ENCODE data around the gene HRAS. TPM values are rescaled to one million over a fixed set of nuclear protein-coding genes. Genes with fewer than 3 reads are reported as not detected.

Gene HRAS
- total and polyA plus RNA-seq, 2 donors (not counting 1 experiment from before 2014, with no cell fraction given), result 63.5 to 86.0 TPM

- Mint-ChIP-seq H3K9me3 (ENCODE audit: insufficient read depth) (no peaks in the 10 kb centered on the region), H3K4me3 (no peak overlapping the region), H3K27me3 (no peaks in the 10 kb centered on the region), H3K27ac (no peak overlapping the region), H3K4me1 (peaks cover 3% of the 10 kb centered on the region)
- Histone ChIP-seq H3K9ac (ENCODE audit: low read length) (no peak overlapping the region), H4K20me1 (ENCODE audit: control insufficient read depth, insufficient read depth, low read length, poor library complexity, severe bottlenecking) (peaks cover 36% of the 10 kb centered on the region), H3K27ac (ENCODE audit: low read length in 2 of 2) (no peak overlapping the region), H2AFZ (ENCODE audit: insufficient read depth, low read depth, low read length, poor library complexity, severe bottlenecking) (no peak overlapping the region), H3K4me1 (ENCODE audit: control insufficient read depth in 2 of 2, insufficient read depth in 2 of 2, low read length in 2 of 2) (peaks cover 9 to 20% of the 10 kb centered on the region in 2 donors), H3K4me2 (replicated peaks; ENCODE audit: low read depth, low read length, poor library complexity, severe bottlenecking) (no peak overlapping the region), H3K4me3 (ENCODE audit: control extremely low read depth in 1 of 5, extremely low read depth in 1 of 5, insufficient read depth in 1 of 5, low read depth in 2 of 5, low read length in 4 of 5) (no peak overlapping the region), H3K27me3 (replicated peaks in 1 of 4; ENCODE audit: control extremely low read depth in 1 of 4, control insufficient read depth in 3 of 4, insufficient read depth in 4 of 4, low read length in 3 of 4) (no peaks in the 10 kb centered on the region), H3K79me2 (ENCODE audit: control insufficient read depth, insufficient read depth, low read length) (peaks cover 14% of the 10 kb centered on the region), H3K36me3 (replicated peaks in 1 of 2; ENCODE audit: control extremely low read depth in 1 of 2, control insufficient read depth in 1 of 2, extremely low read depth in 1 of 2, insufficient read depth in 2 of 2, low read length in 1 of 2) (peaks cover 0 to 25% of the 10 kb centered on the region in 2 experiments), H3K9me3 (ENCODE audit: control extremely low read depth in 1 of 3, control insufficient read depth in 2 of 3, insufficient read depth in 1 of 3, low read length in 2 of 3) (no peaks in the 10 kb centered on the region)
- ATAC-seq (ENCODE audit: low read depth) (no peak), DNase-seq (peak; percentile 28)
- intact Hi-C loops (cut with micrococcal nuclease), result no loop called here
- 94% methylated on average over 13 of the region's 18 CpGs for WGBS (ENCODE audit: insufficient coverage)
- CTCF ChIA-PET, result no interaction called here
- TF ChIP-seq CTCF (IDR thresholded peaks at IDR 0.05) (no peak), EZH2 (IDR thresholded peaks at IDR 0.05; ENCODE audit: borderline replicate concordance, insufficient read depth, low read depth, low read length, poor library complexity, severe bottlenecking) (no peak)
- POLR2A ChIA-PET, result no interaction called here
These were observed 3.4 kb downstream of the HRAS start for GRCh38 chr11:531919-532526.

GRCh38 chr11:530960-531831 lies 4.2 kb downstream of the HRAS start:
- DNase-seq (peak; percentile 16), ATAC-seq (ENCODE audit: low read depth) (no peak)
- Histone ChIP-seq H2AFZ (ENCODE audit: insufficient read depth, low read depth, low read length, poor library complexity, severe bottlenecking) (no peak overlapping the region), H3K4me1 (ENCODE audit: control insufficient read depth in 2 of 2, insufficient read depth in 2 of 2, low read length in 2 of 2) (peaks cover 5 to 12% of the 10 kb centered on the region in 2 donors), H3K9ac (ENCODE audit: low read length) (no peak overlapping the region), H3K79me2 (ENCODE audit: control insufficient read depth, insufficient read depth, low read length) (peaks cover 14% of the 10 kb centered on the region), H3K36me3 (replicated peaks in 1 of 2; ENCODE audit: control extremely low read depth in 1 of 2, control insufficient read depth in 1 of 2, extremely low read depth in 1 of 2, insufficient read depth in 2 of 2, low read length in 1 of 2) (peaks cover 0 to 25% of the 10 kb centered on the region in 2 experiments), H3K27ac (ENCODE audit: low read length in 2 of 2) (no peak overlapping the region), H3K4me2 (replicated peaks; ENCODE audit: low read depth, low read length, poor library complexity, severe bottlenecking) (no peak overlapping the region), H3K27me3 (replicated peaks in 1 of 4; ENCODE audit: control extremely low read depth in 1 of 4, control insufficient read depth in 3 of 4, insufficient read depth in 4 of 4, low read length in 3 of 4) (no peaks in the 10 kb centered on the region), H3K9me3 (ENCODE audit: control extremely low read depth in 1 of 3, control insufficient read depth in 2 of 3, insufficient read depth in 1 of 3, low read length in 2 of 3) (no peaks in the 10 kb centered on the region), H3K4me3 (ENCODE audit: control extremely low read depth in 1 of 5, extremely low read depth in 1 of 5, insufficient read depth in 1 of 5, low read depth in 2 of 5, low read length in 4 of 5) (no peak overlapping the region), H4K20me1 (ENCODE audit: control insufficient read depth, insufficient read depth, low read length, poor library complexity, severe bottlenecking) (peaks cover 36% of the 10 kb centered on the region)
- ChIA-PET POLR2A (no interaction called here), CTCF (no interaction called here)
- WGBS (ENCODE audit: insufficient coverage), result 99% methylated on average over 17 of the region's 28 CpGs
- TF ChIP-seq CTCF (IDR thresholded peaks at IDR 0.05) (no peak), EZH2 (IDR thresholded peaks at IDR 0.05; ENCODE audit: borderline replicate concordance, insufficient read depth, low read depth, low read length, poor library complexity, severe bottlenecking) (no peak)
- Mint-ChIP-seq H3K4me1 (peaks cover 3% of the 10 kb centered on the region), H3K27me3 (no peaks in the 10 kb centered on the region), H3K9me3 (ENCODE audit: insufficient read depth) (no peaks in the 10 kb centered on the region), H3K27ac (peak overlapping the region; percentile 20), H3K4me3 (no peak overlapping the region)
- intact Hi-C loops (cut with micrococcal nuclease), result no loop called here

All from B cell (primary cell).